Pons (tissue), 1 donor: ENCODE results near the gene SPAG9.

Experiments
- DNase-seq: peaks from one replicate; pipeline ENCODE4 v3.0.0-alpha.2; 2016; ENCODE audit warnings: low spot score

The SPAG9 gene

DNA sequence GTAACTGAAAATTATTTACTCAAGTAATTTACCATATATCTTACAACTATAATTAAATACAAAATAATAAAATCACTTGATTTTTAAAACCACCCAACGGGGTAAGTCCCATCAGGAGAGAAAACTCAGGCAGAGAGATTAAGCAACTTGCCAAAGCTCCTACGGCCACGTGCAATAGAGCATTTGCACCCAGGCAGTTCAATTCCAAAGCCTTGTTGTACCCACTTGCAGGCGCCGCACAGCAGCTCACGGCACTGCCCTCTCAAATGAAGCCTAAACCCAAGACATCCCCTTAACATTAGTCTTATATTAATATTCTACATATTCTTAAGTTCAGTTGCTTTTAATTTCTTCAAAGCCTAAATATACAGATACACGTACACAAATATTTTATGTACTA is 75.7 kb downstream of the SPAG9 start:
- DNase-seq = peak; percentile 77

- no peak for DNase-seq
Observed at GRCh38 chr17:51036084-51036483, 84.6 kb downstream of the SPAG9 start.

DNA sequence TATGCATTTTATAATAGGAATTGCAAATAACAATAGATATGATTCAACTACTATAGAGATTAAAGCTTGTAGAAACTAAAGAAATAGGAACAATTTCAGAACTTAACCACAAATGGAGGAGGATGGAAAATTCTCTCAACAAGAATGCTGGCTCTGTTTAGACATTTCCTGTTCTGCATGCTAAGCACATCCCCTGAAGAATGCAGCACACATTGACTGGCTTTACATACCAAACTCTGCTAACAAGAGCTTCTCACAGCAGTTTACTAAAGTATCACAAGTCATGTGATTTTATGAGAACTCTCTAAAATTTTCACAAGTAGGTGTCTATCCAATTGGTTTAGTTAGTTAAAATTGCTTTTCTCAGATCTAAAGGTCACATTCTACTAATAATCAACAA is 85.2 kb downstream of the SPAG9 start:
- DNase-seq = peak; percentile 98

- DNase-seq = peak; percentile 39
Observed at GRCh38 chr17:51034800-51035199, 85.9 kb downstream of the SPAG9 start.

GRCh38 chr17:51032850-51033249 is 87.8 kb downstream of the SPAG9 start:
- no peak for DNase-seq

DNA sequence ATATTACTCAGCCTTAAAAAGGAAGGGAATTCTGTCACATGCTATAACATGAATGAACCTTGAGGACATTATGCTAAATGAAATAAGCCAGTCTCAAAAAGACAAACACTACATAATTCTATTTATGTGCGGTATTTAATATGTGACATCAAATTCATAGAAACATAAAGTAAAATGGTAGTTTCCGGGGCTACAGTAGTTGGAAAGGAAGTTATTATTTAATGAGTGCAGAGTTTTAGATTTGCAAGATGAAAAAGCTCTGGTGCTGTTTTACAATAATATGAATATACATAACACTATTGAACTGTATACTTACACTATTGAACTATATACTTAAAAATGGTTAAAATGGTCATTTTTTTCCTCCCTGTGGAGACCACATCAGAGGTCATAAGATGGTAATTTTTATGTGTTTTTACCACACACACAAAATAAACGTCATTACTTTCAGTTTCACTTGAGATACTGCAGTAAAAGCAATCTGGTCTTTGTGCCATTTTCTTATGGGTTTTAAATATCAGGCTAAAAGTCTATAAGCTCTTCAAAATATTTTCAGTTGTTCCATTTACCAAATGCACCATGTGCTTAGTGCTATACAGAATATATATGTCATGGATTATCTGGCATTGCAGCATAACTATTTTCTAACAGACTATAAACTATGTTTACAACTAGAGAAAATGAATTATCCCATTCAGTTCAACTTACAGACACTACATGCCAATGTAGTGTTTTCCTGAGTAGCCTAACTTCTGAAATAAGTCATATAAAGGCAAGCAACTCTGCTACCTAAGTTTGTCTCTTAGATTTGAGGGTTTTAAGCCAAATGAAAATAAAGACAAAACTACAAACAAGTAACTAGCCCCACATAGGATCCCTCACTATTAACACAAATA is 90.9 kb downstream of the SPAG9 start:
- DNase-seq = peak; percentile 21

- no peak for DNase-seq
Observed at GRCh38 chr17:51029142-51029541, 91.5 kb downstream of the SPAG9 start.

GRCh38 chr17:51028176-51028863 is 92.3 kb downstream of the SPAG9 start:
- no peak for DNase-seq

GRCh38 chr17:51018541-51018940 is 102.1 kb downstream of the SPAG9 start:
- DNase-seq = no peak

DNA sequence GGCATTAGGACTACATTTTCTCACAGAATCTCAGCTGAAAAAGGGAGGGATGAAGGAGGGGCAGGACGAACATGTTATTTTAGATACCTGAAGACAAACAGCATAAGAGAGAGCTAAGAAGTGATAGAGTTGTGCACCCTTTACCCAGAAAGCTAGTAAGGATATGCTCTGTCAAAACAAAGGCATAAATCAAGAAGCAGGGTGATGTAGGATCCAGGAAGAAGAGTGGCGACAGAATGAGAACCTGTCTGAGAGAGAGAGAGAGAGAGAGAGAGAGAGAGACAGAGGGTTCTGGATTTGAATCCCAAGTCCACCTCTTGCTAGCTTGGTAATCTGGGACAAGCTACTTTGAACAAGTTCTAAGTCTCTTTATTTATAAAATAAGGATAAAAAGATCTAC is 103.4 kb downstream of the SPAG9 start:
- DNase-seq = no peak

GRCh38 chr17:51016099-51016498 is 104.6 kb downstream of the SPAG9 start:
- peak; percentile 20 for DNase-seq

GRCh38 chr17:51015145-51015558 is 105.5 kb downstream of the SPAG9 start:
- peak; percentile 84 for DNase-seq

- peak; percentile 82 for DNase-seq
Observed at GRCh38 chr17:51014129-51014528, 106.5 kb downstream of the SPAG9 start.

GRCh38 chr17:51013322-51013721 is 107.3 kb downstream of the SPAG9 start:
- peak; percentile 11 for DNase-seq

DNA sequence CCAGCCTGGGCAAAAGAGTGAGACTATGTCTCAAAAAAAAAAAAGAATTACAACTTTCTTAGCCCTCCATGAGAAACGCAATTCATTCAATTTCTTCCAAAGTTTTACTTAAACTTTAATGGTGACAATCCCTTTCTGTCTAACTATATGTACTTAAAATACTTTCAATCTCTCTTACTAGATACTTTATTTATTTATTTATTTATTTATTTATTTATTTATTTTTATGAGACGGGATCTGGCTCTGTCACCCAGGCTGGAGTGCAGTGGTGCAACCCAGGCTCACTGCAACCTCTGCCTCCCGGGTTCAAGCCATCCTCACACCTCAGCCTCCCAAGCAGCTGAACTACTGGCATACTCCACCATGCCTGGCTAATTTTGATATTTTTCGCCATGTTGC is 108.1 kb downstream of the SPAG9 start:
- no peak for DNase-seq

DNA sequence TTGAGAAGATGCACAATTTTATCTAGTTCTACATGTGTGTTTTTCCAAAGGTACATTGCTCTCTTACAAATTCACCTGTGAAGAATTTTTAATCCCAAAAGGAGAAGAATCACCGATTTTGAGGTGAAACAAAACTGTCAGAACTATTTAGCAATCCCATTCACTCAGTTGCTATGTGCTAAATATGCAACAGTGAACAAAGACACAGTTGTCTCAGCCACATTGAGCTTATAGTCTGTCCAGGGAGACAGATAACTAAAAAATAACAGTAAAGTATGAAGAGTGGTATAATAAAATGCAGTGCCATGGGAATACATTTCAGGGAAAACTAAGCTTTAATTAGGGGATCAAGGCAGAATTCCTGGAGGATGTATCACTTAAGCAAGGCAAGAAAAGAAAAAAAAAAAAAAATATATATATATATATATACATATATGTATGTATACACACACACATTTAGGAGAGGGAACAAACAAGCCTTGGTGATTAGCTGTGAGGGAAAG is 110.4 kb downstream of the SPAG9 start:
- DNase-seq = no peak

- DNase-seq = peak; percentile 83
Observed at GRCh38 chr17:51006601-51007000, 114.1 kb downstream of the SPAG9 start.

DNA sequence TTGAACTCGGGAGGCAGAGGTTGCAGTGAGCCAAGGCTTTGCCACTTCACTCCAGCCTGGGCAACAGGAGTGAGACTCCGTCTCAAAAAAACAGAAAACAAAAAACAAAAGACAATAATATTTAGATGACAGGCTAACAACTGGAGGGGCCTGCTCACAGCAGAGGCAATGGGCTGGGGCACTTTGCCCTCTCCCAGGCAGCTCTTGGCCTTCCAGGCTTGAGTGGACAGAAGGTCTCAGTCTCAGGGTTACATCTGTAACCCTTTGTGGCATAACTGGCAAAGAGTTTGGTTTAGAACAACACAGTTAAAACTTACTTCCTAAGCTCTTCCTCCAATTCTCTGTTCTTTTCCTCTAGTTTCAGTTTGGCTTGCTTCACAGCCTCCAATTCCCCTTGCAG is 114.9 kb downstream of the SPAG9 start:
- DNase-seq = no peak

DNA sequence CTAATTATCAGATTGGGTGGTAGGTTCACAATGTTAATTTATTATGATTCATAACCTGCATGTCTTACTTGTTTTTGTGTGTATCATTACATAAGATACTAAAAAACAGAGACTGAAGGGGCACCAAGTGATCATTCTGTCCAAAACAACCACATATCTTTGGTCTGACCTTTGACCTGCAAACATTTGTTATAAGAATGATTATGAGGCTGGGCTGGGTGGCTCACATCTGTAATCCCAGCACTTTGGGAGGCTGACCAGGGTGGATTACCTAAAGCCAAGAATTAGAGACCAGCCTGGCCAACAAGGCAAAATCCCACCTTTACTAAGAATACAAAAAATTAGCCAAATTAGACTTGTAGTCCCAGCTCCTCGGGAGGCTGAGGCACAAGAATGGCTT is 116.4 kb downstream of the SPAG9 start:
- no peak for DNase-seq

- DNase-seq = peak; percentile 89
Observed at GRCh38 chr17:51000835-51001638, 119.6 kb downstream of the SPAG9 start.

DNA sequence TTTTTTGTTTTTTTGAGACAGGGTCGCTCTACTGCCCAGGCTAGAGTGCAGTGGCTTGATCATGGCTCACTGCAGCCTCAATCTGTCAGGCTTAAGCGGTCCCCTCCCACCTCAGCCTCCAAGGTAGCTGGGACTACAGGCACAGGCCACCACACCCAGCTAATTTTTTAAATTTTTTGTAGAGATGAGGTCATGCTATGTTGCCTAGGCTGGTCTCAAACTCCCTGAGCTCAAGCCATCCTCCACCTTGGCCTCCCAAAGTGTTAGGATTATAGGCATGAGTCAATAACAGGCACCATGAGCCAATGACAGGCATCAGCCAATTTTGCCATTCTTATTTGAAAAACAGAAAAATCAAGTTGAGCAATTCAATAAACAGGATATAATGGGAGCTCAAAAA is 125.0 kb downstream of the SPAG9 start:
- no peak for DNase-seq

DNA sequence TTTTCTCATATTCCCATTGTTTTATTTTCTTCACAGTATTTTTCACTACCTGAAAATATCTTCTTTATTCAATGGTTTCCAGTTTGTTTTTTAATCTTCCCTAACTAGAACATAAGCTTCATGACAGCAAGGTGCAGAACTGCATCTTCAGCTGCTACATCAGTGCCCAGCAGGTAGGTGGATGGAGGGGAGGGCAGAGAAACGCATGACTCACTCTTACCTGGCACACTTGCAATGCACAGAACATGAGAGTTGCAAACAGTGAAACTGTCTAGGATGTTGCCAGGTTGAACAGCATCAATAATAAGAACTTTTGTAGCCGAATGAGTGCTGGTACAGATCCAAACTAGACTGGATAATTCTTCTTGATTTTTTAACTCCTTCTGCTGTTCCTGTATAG is 127.1 kb downstream of the SPAG9 start:
- DNase-seq = no peak
